GM19035 (cell line): Measurements from ENCODE around the gene GP9.
"Not testable (repeated sequence)": the region's sequence is repeated elsewhere in the genome, so short reads cannot be mapped to it uniquely, and the experiment has no call there.

Experiments
- ATAC-seq: cut with Tn5 transposase; IDR thresholded peaks from one replicate; pipeline ENCODE4 v1.9.1; 2021; ENCODE audit not compliant: unreplicated experiment

The GP9 gene

GRCh38 chr3:129047553-129047839 lies 13.1 kb upstream of the GP9 start:
- no peak for ATAC-seq

- no peak for ATAC-seq
Measured at GRCh38 chr3:129050556-129051295, 9.9 kb upstream of the GP9 start.

- ATAC-seq: no peak
Measured at GRCh38 chr3:129051871-129052340, 8.7 kb upstream of the GP9 start.

GRCh38 chr3:129052675-129053074 lies 7.9 kb upstream of the GP9 start:
- no peak for ATAC-seq

DNA sequence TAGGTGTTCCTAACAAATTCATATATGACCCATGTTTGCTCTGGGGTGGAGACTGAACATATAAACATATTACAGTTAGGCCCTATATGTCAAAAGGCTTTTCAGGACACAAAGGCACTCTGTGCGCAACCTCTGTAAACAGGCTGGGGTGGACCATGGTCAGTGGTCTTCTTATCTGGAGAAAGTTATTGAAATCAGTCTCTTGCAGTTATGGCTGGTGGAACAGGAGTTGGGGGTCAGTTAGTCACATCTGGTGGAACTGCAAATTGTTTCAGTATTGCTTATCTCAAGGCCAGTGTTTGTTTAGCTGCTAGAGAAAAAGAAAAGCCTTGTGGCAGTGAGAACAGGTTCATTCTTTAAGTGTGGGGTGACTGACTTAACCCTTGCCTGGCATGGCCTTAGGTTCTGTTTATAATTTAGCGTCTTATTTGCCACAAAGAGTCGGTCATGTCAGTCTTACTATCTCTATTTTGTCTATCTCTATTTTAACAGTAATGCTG lies 5.9 kb upstream of the GP9 start:
- ATAC-seq: no peak

- no peak for ATAC-seq
Measured at GRCh38 chr3:129056451-129057173, 4.0 kb upstream of the GP9 start.

- ATAC-seq: no peak
Measured at GRCh38 chr3:129057249-129057648, 3.3 kb upstream of the GP9 start.

GRCh38 chr3:129058441-129059200 lies 2.0 kb upstream of the GP9 start:
- no peak for ATAC-seq

DNA sequence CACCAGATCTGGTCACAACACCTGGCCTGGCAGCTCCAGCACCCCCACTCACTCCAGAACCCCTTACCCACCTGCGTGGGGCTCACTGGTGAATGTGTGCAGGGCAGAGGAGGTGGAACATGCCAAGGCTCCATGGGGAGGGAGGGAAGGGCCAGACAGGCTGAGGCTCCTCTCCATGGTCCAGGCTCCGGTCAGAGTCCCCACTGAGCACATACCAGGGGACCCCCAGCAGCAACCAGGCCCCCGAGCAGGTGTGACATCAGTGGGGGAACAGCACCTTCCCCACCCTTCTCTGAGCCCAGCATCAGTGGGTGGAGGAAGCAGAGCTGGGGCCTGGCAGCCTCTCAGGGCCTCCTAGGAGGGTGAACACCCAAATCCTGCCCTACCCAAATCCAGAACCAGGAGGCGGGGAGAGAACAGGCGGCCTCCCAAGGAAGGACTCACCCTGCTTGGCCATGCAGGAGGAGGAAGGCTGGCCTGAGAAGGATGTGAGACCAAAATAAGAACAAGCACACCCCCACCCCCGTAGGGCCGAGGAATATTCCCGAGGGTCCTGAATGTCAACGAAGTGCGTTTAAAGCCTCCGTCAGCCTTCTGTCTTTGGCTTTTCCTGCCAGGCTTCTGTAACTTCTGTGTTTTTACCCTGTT lies 1.1 kb upstream of the GP9 start:
- ATAC-seq: no peak

DNA sequence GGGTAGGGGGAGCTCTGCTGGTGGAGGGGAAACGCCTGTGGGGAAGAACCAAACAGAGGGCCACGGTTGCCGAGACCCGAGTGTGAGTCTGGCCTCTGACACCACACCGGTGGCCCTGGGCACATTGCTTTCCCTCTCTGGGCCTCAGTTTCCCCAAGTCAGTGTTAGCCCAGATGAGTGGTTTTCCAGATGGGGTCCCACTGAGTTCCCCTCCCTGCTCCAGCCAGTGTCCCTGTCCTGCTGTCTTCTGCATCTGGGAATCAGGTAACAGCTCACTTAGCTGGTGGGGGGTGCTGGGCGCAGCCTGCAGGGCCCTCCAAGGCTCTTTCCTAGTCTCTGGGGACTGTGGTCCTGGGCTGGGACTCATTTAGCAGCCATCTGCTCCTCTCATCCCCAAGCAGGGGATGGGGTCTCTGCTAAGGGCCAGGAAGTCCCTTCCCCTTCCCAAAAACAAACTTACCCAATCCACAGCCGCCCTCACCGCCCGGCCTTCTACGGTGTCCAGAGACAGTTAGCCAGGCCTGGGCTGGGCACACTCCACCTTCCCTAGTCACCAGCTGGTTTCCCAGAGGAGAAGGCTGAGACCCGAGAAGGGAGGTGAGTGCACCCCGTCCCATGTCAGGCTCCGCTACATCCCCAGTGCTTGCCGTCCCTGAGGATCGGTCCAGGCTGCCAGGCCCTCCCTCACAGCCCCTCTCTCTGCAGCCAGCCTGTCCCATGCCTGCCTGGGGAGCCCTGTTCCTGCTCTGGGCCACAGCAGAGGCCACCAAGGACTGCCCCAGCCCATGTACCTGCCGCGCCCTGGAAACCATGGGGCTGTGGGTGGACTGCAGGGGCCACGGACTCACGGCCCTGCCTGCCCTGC lies 676 bp downstream of the GP9 start:
- no peak for ATAC-seq

GRCh38 chr3:129061888-129062834 lies 1.6 kb downstream of the GP9 start:
- ATAC-seq: no peak

DNA sequence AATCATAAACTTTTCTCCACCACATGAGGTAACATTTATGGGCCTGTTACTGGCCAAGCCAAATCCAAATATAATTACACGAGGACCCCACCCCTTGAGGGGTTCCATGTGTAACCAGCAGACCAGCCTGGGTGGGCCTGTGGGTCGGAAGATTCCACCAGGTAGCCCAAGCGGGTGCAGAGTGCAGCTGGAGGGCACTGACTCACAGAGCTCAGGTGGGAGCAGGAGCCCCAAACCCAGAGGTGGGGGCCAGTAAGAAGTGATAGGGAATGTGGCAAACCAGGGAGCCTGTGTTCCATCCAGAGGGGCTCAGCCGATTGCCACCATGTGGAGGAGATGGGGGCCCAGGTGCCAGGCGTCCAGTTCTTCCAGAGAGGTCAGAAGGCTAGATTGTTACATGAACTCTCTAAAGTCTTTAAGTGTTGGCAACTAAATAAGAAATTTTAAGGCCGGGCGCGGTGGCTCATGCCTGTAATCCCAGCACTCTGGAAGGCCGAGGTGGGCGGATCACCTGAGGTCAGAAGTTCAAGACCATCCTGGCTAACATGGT lies 2.6 kb downstream of the GP9 start:
- no peak for ATAC-seq

GRCh38 chr3:129063841-129064482 lies 3.4 kb downstream of the GP9 start:
- ATAC-seq: no peak

DNA sequence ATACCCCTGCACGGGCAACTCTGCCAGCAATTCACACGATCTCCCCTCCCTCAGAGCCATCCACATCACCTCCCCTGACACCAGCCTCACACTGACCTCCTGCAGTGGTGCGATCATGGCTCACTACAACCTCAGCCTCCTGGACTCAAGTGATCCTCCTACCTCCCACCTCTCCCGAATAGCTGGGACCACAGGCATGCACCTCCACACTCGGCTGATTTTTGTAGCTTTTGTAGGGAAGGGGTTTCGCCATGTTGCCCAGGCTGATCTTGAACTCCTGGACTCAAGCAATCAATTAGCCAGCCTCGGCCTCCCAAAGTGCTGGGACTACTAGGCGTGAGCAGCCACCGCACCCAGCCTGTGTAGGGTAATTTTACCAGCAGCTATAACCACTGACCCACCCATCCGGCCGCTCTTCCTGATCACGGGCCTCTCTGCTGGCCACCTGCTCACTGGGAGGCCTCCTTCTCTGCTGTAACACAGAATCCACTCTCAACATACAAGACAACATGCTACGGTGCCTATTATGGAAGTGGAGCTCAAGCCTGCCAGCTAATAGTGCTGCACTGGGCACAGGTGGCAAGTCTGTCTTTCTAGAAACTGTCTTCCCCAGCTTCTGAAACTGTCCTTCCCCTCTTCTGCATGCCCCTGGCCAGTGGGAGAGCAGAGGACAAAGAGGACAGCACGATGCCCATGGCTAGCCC lies 4.6 kb downstream of the GP9 start:
- ATAC-seq: no peak

DNA sequence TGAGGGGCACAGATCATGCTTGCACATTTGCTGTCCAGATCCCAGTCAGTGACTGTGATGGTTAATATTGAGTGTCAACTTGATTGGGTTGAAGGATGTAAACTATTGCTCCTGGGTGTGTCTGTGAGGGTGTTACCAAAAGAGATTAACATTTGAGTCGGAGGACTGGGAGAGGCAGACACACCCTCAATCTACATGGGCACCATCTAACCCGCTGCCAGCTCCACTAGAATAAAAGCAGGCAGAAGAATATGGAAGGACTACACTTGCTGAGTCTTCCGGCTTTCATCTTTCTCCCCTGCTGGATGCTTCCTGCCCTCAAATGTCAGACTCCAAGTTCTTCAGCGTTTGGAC lies 5.1 kb downstream of the GP9 start:
- no peak for ATAC-seq

GRCh38 chr3:129067719-129068118 lies 7.1 kb downstream of the GP9 start:
- not testable (repeated sequence) for ATAC-seq

- ATAC-seq: no peak
Measured at GRCh38 chr3:129068291-129068886, 7.8 kb downstream of the GP9 start.
